NCI-H524 treated with DMSO at 0.1 percent for 48 hours (cell line): ENCODE data around the gene NBPF1.
"Not testable (repeated sequence)": the region's sequence is repeated elsewhere in the genome, so short reads cannot be mapped to it uniquely, and the experiment has no call there.

Source experiments
- DNase-seq: peaks from one replicate; lab custom pipeline; 2025; lab: John Stamatoyannopoulos, UW

NBPF1 gene

GRCh38 chr1:16613185-16614147, at the start of gene NBPF1:
TSS of gene NBPF1 (minus strand) at chr1:16613564.
- DNase-seq, result peak; percentile 96

- not testable (repeated sequence) for DNase-seq
These were observed 44.9 kb upstream of the NBPF1 start for GRCh38 chr1:16658234-16658633.

GRCh38 chr1:16656981-16657683, 43.8 kb upstream of the NBPF1 start:
- not testable (repeated sequence) for DNase-seq

GRCh38 chr1:16656574-16656973, 43.2 kb upstream of the NBPF1 start:
- DNase-seq, result not testable (repeated sequence)

- DNase-seq, result not testable (repeated sequence)
These were observed 38.2 kb upstream of the NBPF1 start for GRCh38 chr1:16651560-16651959.

- DNase-seq, result not testable (repeated sequence)
These were observed 36.6 kb upstream of the NBPF1 start for GRCh38 chr1:16649960-16650359.

- not testable (repeated sequence) for DNase-seq
These were observed 36.0 kb upstream of the NBPF1 start for GRCh38 chr1:16649390-16649789.

- not testable (repeated sequence) for DNase-seq
These were observed 35.4 kb upstream of the NBPF1 start for GRCh38 chr1:16648756-16649155.

GRCh38 chr1:16648250-16648649, 34.9 kb upstream of the NBPF1 start:
- not testable (repeated sequence) for DNase-seq

- DNase-seq, result not testable (repeated sequence)
These were observed 34.1 kb upstream of the NBPF1 start for GRCh38 chr1:16647179-16648176.

- DNase-seq, result not testable (repeated sequence)
These were observed 33.4 kb upstream of the NBPF1 start for GRCh38 chr1:16646716-16647115.

GRCh38 chr1:16646061-16646664, 32.8 kb upstream of the NBPF1 start:
- not testable (repeated sequence) for DNase-seq

GRCh38 chr1:16645271-16646060, 32.1 kb upstream of the NBPF1 start:
- not testable (repeated sequence) for DNase-seq

- DNase-seq, result peak; percentile 72
These were observed 31.3 kb upstream of the NBPF1 start for GRCh38 chr1:16644482-16645270.

GRCh38 chr1:16644193-16644481, 30.8 kb upstream of the NBPF1 start:
- no peak for DNase-seq

GRCh38 chr1:16643476-16644192, 30.3 kb upstream of the NBPF1 start:
- not testable (repeated sequence) for DNase-seq

- DNase-seq, result not testable (repeated sequence)
These were observed 29.6 kb upstream of the NBPF1 start for GRCh38 chr1:16643001-16643411.

GRCh38 chr1:16642025-16642966, 28.9 kb upstream of the NBPF1 start:
- DNase-seq, result not testable (repeated sequence)
